Measurements from ENCODE around the gene RNF141.

GRCh38 chr11:10478066-10478465 lies 62.9 kb downstream of the RNF141 start:
- TF ChIP-seq POLR2A (IDR thresholded peaks at IDR 0.05), result no peak
- no peak for TF ChIP-seq CTCF (IDR thresholded peaks at IDR 0.05)
